Body of pancreas (tissue), 4 donors: ENCODE measurements around the gene SV2B.

Experiments
- CTCF ChIP-seq, 7 experiments: fragments of 450-650 bp in 4 of 7; fragments of 200-600 bp in 3 of 7; sonication (generic) in 3 of 7; IDR thresholded peaks; one replicate each; pipeline ENCODE4 v1.5.1; 2016 to 2019; ENCODE audit warnings: antibody characterized with exemption in 7 of 7
- POLR2A ChIP-seq, 3 donors: fragments of 450-650 bp; IDR thresholded peaks; one replicate each; pipeline ENCODE4 v1.6.1; 2016; ENCODE audit warnings: antibody characterized with exemption in 3 of 3, mild to moderate bottlenecking in 2 of 3

- TF ChIP-seq POLR2A (IDR thresholded peaks at IDR 0.05) (no peak), CTCF (IDR thresholded peaks at IDR 0.05) (no peak)
Measured at GRCh38 chr15:91184441-91184840, 84.4 kb downstream of the SV2B start.
